GM23248 (cell line): ENCODE data around the gene POU2AF2. TPM values are rescaled to one million over a fixed set of nuclear protein-coding genes. Genes with fewer than 3 reads are reported as not detected.
A peak's percentile ranks its signal among the peaks of the same experiment; 100 is the strongest.

Experiments
- DNase-seq: peaks from one replicate; pipeline ENCODE4 v3.0.0-alpha.2; 2015
- H2AFZ ChIP-seq: fragments of 200-600 bp; sonication (generic); 2 replicates; pipeline ENCODE4 v1.6.1; 2016; ENCODE audit warnings: antibody characterized with exemption
- H3F3A ChIP-seq: fragments of 200-600 bp; sonication (generic); 2 replicates; pipeline ENCODE4 v1.6.1; 2016; ENCODE audit warnings: mild to moderate bottlenecking, antibody characterized with exemption, mixed run types; ENCODE audit not compliant: insufficient read depth
- H3K27ac ChIP-seq: fragments of 200-600 bp; sonication (generic); 2 replicates; pipeline ENCODE4 v1.5.1; 2016; ENCODE audit warnings: mild to moderate bottlenecking
- H3K27me3 ChIP-seq: fragments of 200-600 bp; sonication (generic); replicated peaks from 2 replicates; pipeline ENCODE4 v1.6.1; 2016; ENCODE audit warnings: mild to moderate bottlenecking; ENCODE audit not compliant: insufficient read depth
- H3K36me3 ChIP-seq: fragments of 200-600 bp; sonication (generic); 2 replicates; pipeline ENCODE4 v1.6.1; 2016; ENCODE audit warnings: low read depth, mild to moderate bottlenecking
- H3K4me1 ChIP-seq: fragments of 200-600 bp; sonication (generic); 2 replicates; pipeline ENCODE4 v1.6.1; 2016; ENCODE audit warnings: mild to moderate bottlenecking; ENCODE audit not compliant: insufficient read depth
- H3K4me2 ChIP-seq: fragments of 200-600 bp; sonication (generic); one replicate; pipeline ENCODE4 v1.6.1; 2016; ENCODE audit warnings: mild to moderate bottlenecking; ENCODE audit not compliant: unreplicated experiment
- H3K4me3 ChIP-seq: fragments of 200-600 bp; sonication (generic); 2 replicates; pipeline ENCODE4 v1.5.1; 2016; ENCODE audit warnings: mild to moderate bottlenecking
- H3K79me2 ChIP-seq: fragments of 200-600 bp; sonication (generic); 2 replicates; pipeline ENCODE4 v1.6.1; 2016; ENCODE audit warnings: mild to moderate bottlenecking; ENCODE audit not compliant: insufficient read depth
- H3K9ac ChIP-seq: fragments of 200-600 bp; sonication (generic); 2 replicates; pipeline ENCODE4 v1.6.1; 2016; ENCODE audit warnings: mild to moderate bottlenecking
- H3K9me2 ChIP-seq: fragments of 200-600 bp; sonication (generic); 2 replicates; pipeline ENCODE4 v1.6.1; 2016; ENCODE audit warnings: mixed run types, mild to moderate bottlenecking, moderate library complexity; ENCODE audit not compliant: insufficient read depth
- H3K9me3 ChIP-seq: fragments of 200-600 bp; sonication (generic); one replicate; pipeline ENCODE4 v1.6.1; 2017; ENCODE audit warnings: low read depth
- H4K20me1 ChIP-seq: fragments of 200-600 bp; sonication (generic); 2 replicates; pipeline ENCODE4 v1.6.0; 2016; ENCODE audit not compliant: insufficient read depth
- EZH2 ChIP-seq: fragments of 200-600 bp; sonication (generic); IDR thresholded peaks from 2 replicates; pipeline ENCODE4 v1.6.1; 2018; ENCODE audit warnings: antibody characterized with exemption, mild to moderate bottlenecking; ENCODE audit not compliant: insufficient read depth, poor library complexity, severe bottlenecking
- EZH2phosphoT487 ChIP-seq: fragments of 200-600 bp; sonication (generic); IDR thresholded peaks from 2 replicates; pipeline ENCODE4 v1.6.1; 2018; ENCODE audit warnings: antibody characterized with exemption, moderate library complexity, mild to moderate bottlenecking, low read depth; ENCODE audit not compliant: insufficient read depth
- WGBS, 2 experiments: methylation state at CpG; one replicate each; pipeline ENCODE4 v1.1.6; 2015 to 2017; ENCODE audit warnings: low lambda C conversion rate in 2 of 2, low coverage in 1 of 2; ENCODE audit errors: missing lambda C conversion rate in 2 of 2; 5-methylcytosine and 5-hydroxymethylcytosine counted together
- in situ Hi-C: fragments of 300-500 bp; cut with MboI; formaldehyde crosslinking; loops from 2 replicates; pipeline ENCODE4 v1.15.0; 2020
- polyA plus RNA-seq: library from polyadenylated mRNA; unstranded; fragments of >200 nt; fragmentation: Nextera tagmentation; extraction: Ambion mirVana; gene quantifications from 2 replicates; pipeline ENCODE4 v1.2.1, GENCODE V29; 2016
- total RNA-seq: library from RNA; depleted of rRNA; stranded (reverse); fragments of >200 nt; shearing (Covaris generic); gene quantifications from 2 replicates; pipeline ENCODE4 v1.2.3, GENCODE V29; 2014

POU2AF2 gene
- total and polyA plus RNA-seq, 2 experiments from 2014 or later, result not detected

- Histone ChIP-seq H3K79me2 (no peaks in the 10 kb centered on the region), H3K9me2 (no peaks in the 10 kb centered on the region), H3F3A (0 out of 2 replicates have a peak, but pooled peaks cover 3% of the 10 kb centered on the region), H3K9me3 (no peaks in the 10 kb centered on the region), H3K27me3 (peaks cover 5% of the 10 kb centered on the region), H2AFZ (no peak overlapping the region), H3K27ac (no peak overlapping the region), H3K36me3 (no peaks in the 10 kb centered on the region), H3K4me3 (no peak overlapping the region), H3K4me1 (peaks cover 10% of the 10 kb centered on the region), H3K4me2 (no peak overlapping the region), H3K9ac (no peak overlapping the region), H4K20me1 (no peaks in the 10 kb centered on the region)
- TF ChIP-seq EZH2 (no peak), EZH2phosphoT487 (no peak)
- DNase-seq, result no peak
- in situ Hi-C loops, result no loop called here
- WGBS, 2 experiments, result 87 to 97% methylated on average over 2 of the region's 2 CpGs
Measured at GRCh38 chr11:111322534-111322933, 77.0 kb downstream of the POU2AF2 start.

GRCh38 chr11:111324277-111324720, 78.8 kb downstream of the POU2AF2 start:
- H3K9ac ChIP-seq, result no peak overlapping the region
- no peaks in the 10 kb centered on the region for H3K9me3 ChIP-seq
- TF ChIP-seq EZH2, result no peak
- H4K20me1 ChIP-seq, result no peaks in the 10 kb centered on the region
- no peak overlapping the region for H3K27ac ChIP-seq
- peak overlapping the region; percentile 28; the same call in 1 of the 2 replicates for H3K4me3 ChIP-seq
- H3K79me2 ChIP-seq, result no peaks in the 10 kb centered on the region
- H2AFZ ChIP-seq, result peak overlapping the region; percentile 5; the same call in 1 of the 2 replicates
- H3F3A ChIP-seq, result 0 out of 2 replicates have a peak, but pooled peaks cover 3% of the 10 kb centered on the region
- DNase-seq, result peak; percentile 57
- peaks cover 10% of the 10 kb centered on the region for H3K4me1 ChIP-seq
- H3K4me2 ChIP-seq, result peak overlapping the region; percentile 52
- 0 to 2% methylated on average over 5 of the region's 5 CpGs for WGBS, 2 experiments
- in situ Hi-C loops, result no loop called here
- H3K27me3 ChIP-seq, result peaks cover 5% of the 10 kb centered on the region
- no peaks in the 10 kb centered on the region for H3K9me2 ChIP-seq
- no peaks in the 10 kb centered on the region for H3K36me3 ChIP-seq

- no peak overlapping the region for H3K27ac ChIP-seq
- no peak overlapping the region for H3K4me2 ChIP-seq
- H3K4me1 ChIP-seq, result peaks cover 10% of the 10 kb centered on the region
- peaks cover 5% of the 10 kb centered on the region for H3K27me3 ChIP-seq
- H3F3A ChIP-seq, result 0 out of 2 replicates have a peak, but pooled peaks cover 3% of the 10 kb centered on the region
- H3K9me2 ChIP-seq, result no peaks in the 10 kb centered on the region
- H3K4me3 ChIP-seq, result no peak overlapping the region
- H3K9ac ChIP-seq, result no peak overlapping the region
- H3K79me2 ChIP-seq, result no peaks in the 10 kb centered on the region
- no peak for DNase-seq
- H3K36me3 ChIP-seq, result no peaks in the 10 kb centered on the region
- in situ Hi-C loops, result no loop called here
- no peak for TF ChIP-seq EZH2
- TF ChIP-seq EZH2phosphoT487, result no peak
- H3K9me3 ChIP-seq, result no peaks in the 10 kb centered on the region
- WGBS, 2 experiments, result 92% methylated on average over 5 of the region's 5 CpGs
- H2AFZ ChIP-seq, result no peak overlapping the region
- H4K20me1 ChIP-seq, result no peaks in the 10 kb centered on the region
Measured at GRCh38 chr11:111325259-111325658, 79.7 kb downstream of the POU2AF2 start.

GRCh38 chr11:111326824-111327223, 81.3 kb downstream of the POU2AF2 start:
- peaks cover 16% of the 10 kb centered on the region for H3K4me1 ChIP-seq
- H3K9ac ChIP-seq, result no peak overlapping the region
- no peaks in the 10 kb centered on the region for H3K9me3 ChIP-seq
- H3F3A ChIP-seq, result peaks cover 5% of the 10 kb centered on the region; the same call in 1 of the 2 replicates
- H3K36me3 ChIP-seq, result no peaks in the 10 kb centered on the region
- peaks cover 4% of the 10 kb centered on the region for H3K27me3 ChIP-seq
- 84 to 88% methylated on average over 4 of the region's 4 CpGs for WGBS, 2 experiments
- H3K9me2 ChIP-seq, result no peaks in the 10 kb centered on the region
- in situ Hi-C loops, result no loop called here
- no peaks in the 10 kb centered on the region for H3K79me2 ChIP-seq
- no peak overlapping the region for H3K4me3 ChIP-seq
- no peak overlapping the region for H3K4me2 ChIP-seq
- no peak overlapping the region for H2AFZ ChIP-seq
- no peak overlapping the region for H3K27ac ChIP-seq
- DNase-seq, result no peak
- TF ChIP-seq EZH2, result no peak
- no peak for TF ChIP-seq EZH2phosphoT487
- H4K20me1 ChIP-seq, result no peaks in the 10 kb centered on the region
